IPS-18c (cell line): Measurements from ENCODE around the gene PTCH1.

Experiments used
- H3K4me3 ChIP-seq: 2 replicates; pipeline ENCODE4 v1.7.0; 2013; ENCODE audit warnings: low read depth, mild to moderate bottlenecking, low read length, moderate library complexity; ENCODE audit not compliant: insufficient read depth
- H3K9me3 ChIP-seq: one replicate; pipeline ENCODE4 v1.6.1; 2013; ENCODE audit warnings: mild to moderate bottlenecking, low read length, moderate library complexity; ENCODE audit not compliant: control insufficient read depth, insufficient read depth

The PTCH1 gene

DNA sequence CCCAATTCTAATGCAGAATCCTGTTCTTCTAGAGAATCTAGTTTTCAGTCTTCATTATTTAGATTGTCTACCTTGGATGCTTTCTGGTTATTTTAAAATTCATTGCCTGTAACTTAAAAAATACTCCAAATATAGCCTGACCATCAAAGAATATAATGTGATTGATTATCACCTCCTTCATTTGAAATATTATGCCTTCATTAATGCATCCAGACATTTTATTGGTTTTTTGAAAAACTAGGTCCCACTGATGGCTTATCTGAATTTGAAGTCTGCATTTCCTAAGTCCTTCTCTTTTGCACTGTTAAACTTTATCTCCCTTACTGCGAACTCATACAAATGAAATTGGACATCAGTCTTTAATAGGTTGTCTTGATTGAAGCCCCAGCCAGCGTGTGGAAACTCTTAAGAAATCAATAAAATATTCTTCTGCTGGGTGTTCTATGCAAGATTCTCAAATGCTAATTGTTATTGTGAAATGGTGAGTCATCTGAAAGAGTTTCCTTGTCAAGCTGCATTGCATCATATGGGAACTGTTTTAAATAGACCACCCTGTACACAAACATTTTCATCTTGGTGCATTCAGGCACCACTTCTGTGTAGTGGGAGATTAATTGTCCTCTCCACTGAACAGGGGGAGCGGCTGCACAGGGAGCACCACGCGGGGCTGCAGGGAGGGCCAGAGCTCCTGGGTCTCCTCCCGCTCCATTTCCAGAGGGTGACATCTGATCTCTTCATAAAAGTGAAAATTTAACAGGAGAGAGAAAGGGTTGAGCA lies 106.9 kb downstream of the PTCH1 start:
- Histone ChIP-seq H3K9me3 (no peaks in the 10 kb centered on the region), H3K4me3 (no peak overlapping the region)

DNA sequence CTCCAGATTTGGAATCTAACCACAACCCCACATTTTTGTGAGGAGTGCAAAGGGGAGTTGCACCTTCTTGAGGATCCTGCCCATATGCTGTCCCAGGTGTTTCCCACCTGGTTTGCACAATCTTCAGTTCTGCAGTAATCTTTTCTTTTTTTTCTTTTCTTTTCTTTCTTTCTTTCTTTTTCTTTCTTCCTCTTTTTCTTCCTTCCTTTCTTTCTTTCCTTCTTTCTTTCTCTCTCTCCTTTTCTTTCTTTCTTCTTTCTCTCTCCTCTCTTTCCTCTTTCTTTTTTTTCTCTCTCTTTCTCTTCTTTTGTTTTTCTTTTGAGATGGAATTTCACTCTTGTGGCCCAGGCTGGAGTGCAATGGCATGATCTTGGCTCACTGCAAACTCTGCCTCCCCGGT lies 109.2 kb downstream of the PTCH1 start:
- H3K4me3 ChIP-seq = no peak overlapping the region

DNA sequence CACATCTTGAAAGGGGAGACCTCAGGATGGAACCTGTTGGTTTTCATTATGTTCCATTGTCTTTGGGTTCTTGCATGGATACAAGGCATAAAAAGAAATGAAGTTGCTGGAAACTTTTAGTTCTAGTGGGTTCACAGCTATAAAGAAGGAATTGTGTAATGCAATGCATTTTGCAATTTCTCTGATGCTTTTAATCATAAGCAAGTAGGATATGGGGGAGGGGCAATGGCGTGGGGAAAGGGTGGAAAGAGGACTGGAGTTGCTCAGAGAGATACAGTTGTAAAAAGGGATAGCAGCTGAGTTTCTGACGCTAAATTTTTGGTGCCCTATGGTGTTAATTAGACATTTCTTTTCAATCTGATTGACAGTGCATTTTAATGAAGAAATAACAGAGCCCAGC lies 110.7 kb downstream of the PTCH1 start:
- Histone ChIP-seq H3K4me3 (no peak overlapping the region), H3K9me3 (no peaks in the 10 kb centered on the region)

More for the DNA sequence above, 109.2 kb downstream of the PTCH1 start:
- no peaks in the 10 kb centered on the region for H3K9me3 ChIP-seq

DNA sequence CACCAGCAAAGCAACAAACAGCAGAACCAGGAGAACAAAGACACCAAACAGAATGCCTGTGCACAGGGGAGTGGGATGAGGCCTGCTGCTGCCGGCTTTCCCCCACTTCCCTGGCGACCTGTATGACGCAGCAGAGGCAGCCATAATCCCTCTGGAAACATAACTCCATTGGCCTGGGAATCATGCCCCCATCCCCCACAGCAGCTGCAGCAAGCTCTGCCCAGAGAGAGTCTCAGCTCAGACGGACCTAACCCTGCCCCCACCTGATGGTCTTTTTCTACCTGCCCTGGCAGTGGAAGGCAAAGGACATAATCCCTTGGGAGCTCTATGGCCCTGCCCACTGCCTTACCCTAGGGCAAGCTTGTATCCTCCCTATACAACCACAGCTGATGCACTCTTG lies 117.5 kb downstream of the PTCH1 start:
- Histone ChIP-seq H3K4me3 (no peak overlapping the region), H3K9me3 (no peaks in the 10 kb centered on the region)
